Activated naive CD4-positive, alpha-beta T cell treated with anti-CD3 and anti-CD28 coated beads for 36 hours (primary cell): Measurements from ENCODE around the gene VEPH1. TPM values are rescaled to one million over a fixed set of nuclear protein-coding genes. Genes with fewer than 3 reads are reported as not detected.

ENCODE experiments used
- CTCF ChIA-PET: fragments of 350-600 bp; sonication (Branson Sonifier 250); formaldehyde crosslinking; loops from one replicate; lab custom pipeline; 2021; ENCODE audit warnings: antibody characterized with exemption; lab: Charles Lee
- DNase-seq: peaks from one replicate; pipeline ENCODE4 v3.0.0-alpha.2; 2020
- H3K27ac Mint-ChIP-seq: one replicate; pipeline ENCODE4 v1.8.0; 2021; ENCODE audit warnings: mild to moderate bottlenecking, mixed read lengths
- H3K27me3 Mint-ChIP-seq: one replicate; pipeline ENCODE4 v1.8.0; 2021; ENCODE audit warnings: low read depth, mixed read lengths
- H3K36me3 Mint-ChIP-seq: one replicate; pipeline ENCODE4 v1.8.0; 2021; ENCODE audit warnings: low read depth, mixed read lengths
- H3K4me1 Mint-ChIP-seq: one replicate; pipeline ENCODE4 v1.8.0; 2021; ENCODE audit warnings: low read depth, mixed read lengths
- H3K4me3 Mint-ChIP-seq: one replicate; pipeline ENCODE4 v1.8.0; 2021; ENCODE audit warnings: mild to moderate bottlenecking, moderate library complexity, mixed read lengths
- H3K9me3 Mint-ChIP-seq: one replicate; pipeline ENCODE4 v1.8.0; 2021; ENCODE audit warnings: mixed read lengths
- intact Hi-C: fragments of 100-400 bp; cut with micrococcal nuclease; formaldehyde crosslinking; loops from one replicate; pipeline ENCODE4 v1.15.1; 2023
- total RNA-seq, 2 experiments: library from RNA; stranded (reverse); gene quantifications; one replicate each; pipeline ENCODE4 v1.2.3, GENCODE V29; 2021

VEPH1 gene
- total RNA-seq, 2 experiments from 2014 or later: not detected

DNA sequence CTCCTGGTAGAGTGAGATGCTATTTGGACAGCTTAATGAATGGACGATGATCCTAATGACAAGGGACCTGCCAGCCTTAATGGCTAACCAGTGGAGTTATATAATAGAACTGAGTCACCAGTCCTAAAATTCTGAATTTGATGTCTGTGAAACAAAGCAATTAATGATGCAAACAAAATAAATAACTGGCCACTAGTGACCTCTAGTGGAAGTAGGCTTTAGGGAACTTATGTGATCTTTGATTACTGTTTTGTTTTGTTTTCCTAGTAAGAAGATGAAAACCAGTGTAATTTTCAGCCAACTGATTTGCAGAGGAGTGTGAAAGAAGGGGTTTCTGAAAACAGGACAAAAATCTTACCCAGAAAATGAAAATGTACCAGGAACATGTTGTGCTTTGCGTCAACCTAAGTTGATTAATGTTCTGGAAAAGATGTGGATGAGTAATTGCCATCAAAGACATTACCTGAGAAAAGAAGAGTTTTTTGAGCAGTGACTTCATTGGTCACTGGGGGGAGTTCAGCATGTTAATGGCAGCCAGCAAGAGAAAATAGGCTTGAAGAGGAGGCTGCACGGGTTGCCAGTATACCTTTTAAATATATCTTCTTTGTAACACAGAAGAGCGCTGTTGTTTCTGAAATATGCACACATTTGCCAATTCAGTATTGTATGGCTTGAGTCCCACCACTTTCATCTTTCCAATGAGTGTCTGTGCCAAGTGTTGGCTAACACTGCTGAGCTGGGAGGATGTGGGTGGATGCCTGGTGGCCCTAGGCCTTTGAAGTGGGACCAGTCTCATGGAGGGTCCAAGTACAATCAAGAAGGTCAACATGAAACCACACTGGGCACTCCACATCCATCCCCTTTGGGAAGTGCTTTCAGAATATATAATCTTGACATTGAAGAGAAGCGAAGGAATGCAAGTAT, 9.3 kb downstream of the VEPH1 start:
- Mint-ChIP-seq H3K36me3 (no peaks in the 10 kb centered on the region), H3K4me3 (no peak overlapping the region), H3K9me3 (no peaks in the 10 kb centered on the region), H3K27ac (no peak overlapping the region), H3K4me1 (no peaks in the 10 kb centered on the region), H3K27me3 (peaks cover 27% of the 10 kb centered on the region)
- CTCF ChIA-PET: no interaction called here
- DNase-seq: no peak
- intact Hi-C loops: loop anchor here (1.0 to 10.0 kb wide), 2 partner anchors 259 to 290 kb away; no protein-coding TSS in a partner anchor

DNA sequence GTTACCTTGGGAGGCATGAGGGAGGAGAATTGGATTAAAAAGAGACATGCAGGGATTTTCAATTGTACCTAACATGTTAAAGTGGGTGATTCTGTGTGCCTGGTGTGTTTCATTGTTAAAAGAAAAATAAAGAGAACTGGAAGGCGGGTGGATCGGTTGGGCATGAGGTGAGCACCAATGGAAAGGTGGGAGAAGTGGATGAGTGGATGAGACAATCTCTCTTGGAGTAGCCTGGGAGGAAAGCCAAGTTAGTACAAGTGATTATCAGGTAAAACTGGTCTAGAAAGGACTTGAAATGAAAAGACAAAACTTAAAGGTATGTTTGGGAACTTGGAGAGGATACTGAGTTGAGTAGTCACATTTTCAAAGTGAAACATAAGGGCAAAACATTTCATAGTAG, 12.1 kb downstream of the VEPH1 start:
- Mint-ChIP-seq H3K4me1 (no peaks in the 10 kb centered on the region), H3K9me3 (no peaks in the 10 kb centered on the region), H3K36me3 (no peaks in the 10 kb centered on the region), H3K27me3 (peaks cover 14% of the 10 kb centered on the region), H3K4me3 (no peak overlapping the region), H3K27ac (no peak overlapping the region)
- intact Hi-C loops: loop anchor here (10.0 kb wide), 1 partner anchor 256 kb away; no protein-coding TSS in a partner anchor
- CTCF ChIA-PET: no interaction called here
- DNase-seq: no peak

DNA sequence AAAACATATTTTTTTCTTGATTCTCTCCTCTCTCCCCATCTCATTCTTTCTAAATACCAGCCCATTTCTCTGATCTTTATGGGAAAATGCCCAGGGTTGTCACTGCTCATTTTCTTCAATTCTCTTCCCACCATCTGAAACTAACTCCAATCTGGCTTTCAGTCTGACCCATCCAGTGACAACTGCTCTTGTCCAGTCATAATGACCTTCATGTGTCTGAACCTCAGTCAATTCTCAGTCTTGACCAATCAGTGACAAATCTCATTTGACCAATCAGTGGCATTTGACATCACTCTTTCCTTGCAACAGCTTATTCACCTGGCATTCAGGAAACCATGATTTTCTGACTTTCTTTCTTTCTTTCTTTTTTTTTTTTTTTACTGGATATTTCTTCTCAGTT, 15.1 kb downstream of the VEPH1 start:
- H3K27ac Mint-ChIP-seq: no peak overlapping the region
- H3K4me3 Mint-ChIP-seq: no peak overlapping the region
- DNase-seq: no peak
- intact Hi-C loops: no loop called here
- peaks cover 6% of the 10 kb centered on the region for H3K27me3 Mint-ChIP-seq
- no peaks in the 10 kb centered on the region for H3K9me3 Mint-ChIP-seq
- CTCF ChIA-PET: interaction anchor here (0.6 kb wide), 1 partner anchor 94 kb away, joined by 3 read pairs; no protein-coding TSS in a partner anchor
- no peaks in the 10 kb centered on the region for H3K4me1 Mint-ChIP-seq
- no peaks in the 10 kb centered on the region for H3K36me3 Mint-ChIP-seq

DNA sequence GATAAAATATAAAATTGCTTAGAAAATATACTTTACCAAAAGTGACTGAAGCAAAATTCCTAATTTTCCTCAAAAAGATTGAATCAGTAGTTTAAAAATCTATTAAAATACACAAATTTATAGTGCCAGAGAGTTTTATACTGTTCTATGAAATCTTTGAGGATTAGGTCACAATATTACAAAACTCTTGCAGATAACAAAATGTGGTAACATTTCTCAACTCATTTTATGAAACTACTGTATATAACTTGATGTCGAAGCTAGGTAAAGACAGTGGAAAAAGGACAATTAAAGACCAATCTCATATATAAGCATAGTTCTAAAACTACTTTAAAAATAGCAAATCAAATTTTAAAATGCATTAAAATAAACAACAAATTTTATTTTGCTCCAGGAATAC, 15.9 kb downstream of the VEPH1 start:
- Mint-ChIP-seq H3K27ac (no peak overlapping the region), H3K4me3 (no peak overlapping the region), H3K4me1 (no peaks in the 10 kb centered on the region), H3K9me3 (no peaks in the 10 kb centered on the region), H3K27me3 (peaks cover 12% of the 10 kb centered on the region), H3K36me3 (no peaks in the 10 kb centered on the region)
- DNase-seq: no peak
- CTCF ChIA-PET: no interaction called here
- intact Hi-C loops: no loop called here

DNA sequence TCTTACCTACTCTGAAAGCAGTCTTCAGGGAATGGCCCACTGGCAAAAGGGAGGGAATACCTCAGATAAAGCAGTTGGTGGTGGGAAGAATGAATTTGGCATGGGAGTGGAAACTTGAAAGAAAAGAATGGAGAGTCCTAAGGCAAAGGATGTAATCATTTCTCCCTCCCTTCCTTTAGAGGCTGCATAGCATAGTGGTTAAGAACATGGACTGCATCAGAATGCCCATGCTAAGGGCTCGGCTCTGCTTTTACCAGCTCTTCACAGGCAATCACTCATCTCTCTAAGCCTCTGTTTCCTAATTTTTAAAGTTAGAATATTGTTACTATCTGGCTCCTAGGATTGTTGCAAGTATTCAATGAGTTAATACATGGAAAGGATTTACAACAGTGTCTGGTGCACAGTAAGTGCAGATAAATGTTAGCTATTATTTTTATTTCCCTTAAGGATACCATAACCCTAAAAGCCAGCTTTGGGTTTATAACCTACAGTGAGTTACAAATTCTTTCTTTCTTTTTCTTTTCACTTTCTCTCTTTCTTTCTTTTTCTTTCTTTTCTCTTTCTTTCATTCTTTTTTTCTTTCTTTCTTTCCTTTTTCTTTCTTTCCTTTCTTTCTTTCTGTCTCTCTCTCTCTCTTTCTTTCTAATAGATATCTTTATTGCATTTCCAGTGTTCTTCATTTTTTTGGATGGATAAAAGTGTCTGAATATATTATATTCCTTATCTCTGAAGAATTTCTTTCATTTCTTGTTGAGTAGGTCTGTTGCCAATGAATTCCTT, 23.6 kb downstream of the VEPH1 start:
- Mint-ChIP-seq H3K4me1 (no peaks in the 10 kb centered on the region), H3K27me3 (peaks cover 12% of the 10 kb centered on the region), H3K27ac (no peak overlapping the region), H3K9me3 (no peaks in the 10 kb centered on the region), H3K36me3 (no peaks in the 10 kb centered on the region), H3K4me3 (no peak overlapping the region)
- no peak for DNase-seq
- CTCF ChIA-PET: no interaction called here
- intact Hi-C loops: no loop called here

DNA sequence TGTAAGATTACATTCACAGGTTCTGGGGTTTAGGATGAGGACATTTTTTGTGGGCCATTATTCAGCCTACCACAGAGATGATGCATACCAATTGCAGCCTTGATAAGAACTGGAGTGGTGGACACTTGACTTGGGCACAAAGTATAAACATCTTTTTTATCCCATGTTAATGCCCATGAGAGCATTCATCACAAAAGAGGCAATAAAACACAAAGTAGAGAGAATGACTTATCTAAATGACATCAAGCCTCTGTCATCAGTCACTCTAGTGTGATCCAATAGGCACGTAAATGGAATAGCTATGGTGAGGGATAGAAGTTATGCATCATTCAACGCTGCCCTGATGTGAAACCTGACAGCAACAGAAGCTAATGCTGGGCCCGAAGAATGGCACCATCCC, 25.8 kb downstream of the VEPH1 start:
- Mint-ChIP-seq H3K36me3 (no peaks in the 10 kb centered on the region), H3K4me1 (no peaks in the 10 kb centered on the region), H3K9me3 (no peaks in the 10 kb centered on the region), H3K4me3 (no peak overlapping the region), H3K27me3 (peaks cover 6% of the 10 kb centered on the region), H3K27ac (no peak overlapping the region)
- CTCF ChIA-PET: no interaction called here
- DNase-seq: no peak
- intact Hi-C loops: no loop called here

DNA sequence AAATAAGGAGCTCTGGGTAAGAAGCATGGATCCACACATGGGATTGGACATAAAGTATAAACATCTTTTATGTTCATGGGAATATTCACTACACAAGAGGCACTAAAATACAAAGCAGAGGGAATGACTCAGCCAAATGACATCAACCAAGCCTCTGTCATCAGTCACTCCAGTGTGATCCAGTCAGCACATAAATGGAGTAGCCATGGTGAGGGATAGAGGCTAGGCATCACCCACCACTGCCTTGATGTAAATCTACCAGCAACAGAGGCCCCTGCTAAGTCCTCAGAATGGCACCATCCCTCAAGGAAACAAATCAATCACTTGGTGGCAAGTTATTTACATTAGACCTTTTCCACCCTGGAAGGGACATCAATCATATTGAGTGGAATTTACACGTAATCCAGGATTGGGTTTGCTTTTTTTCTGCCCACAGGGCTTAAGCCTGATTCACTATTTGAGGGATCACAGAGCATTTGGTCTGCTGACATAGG, 27.2 kb downstream of the VEPH1 start:
- CTCF ChIA-PET: no interaction called here
- H3K9me3 Mint-ChIP-seq: no peaks in the 10 kb centered on the region
- DNase-seq: no peak
- H3K4me3 Mint-ChIP-seq: no peak overlapping the region
- no peak overlapping the region for H3K27ac Mint-ChIP-seq
- peaks cover 5% of the 10 kb centered on the region for H3K27me3 Mint-ChIP-seq
- intact Hi-C loops: no loop called here
- H3K36me3 Mint-ChIP-seq: no peaks in the 10 kb centered on the region
- H3K4me1 Mint-ChIP-seq: no peaks in the 10 kb centered on the region

DNA sequence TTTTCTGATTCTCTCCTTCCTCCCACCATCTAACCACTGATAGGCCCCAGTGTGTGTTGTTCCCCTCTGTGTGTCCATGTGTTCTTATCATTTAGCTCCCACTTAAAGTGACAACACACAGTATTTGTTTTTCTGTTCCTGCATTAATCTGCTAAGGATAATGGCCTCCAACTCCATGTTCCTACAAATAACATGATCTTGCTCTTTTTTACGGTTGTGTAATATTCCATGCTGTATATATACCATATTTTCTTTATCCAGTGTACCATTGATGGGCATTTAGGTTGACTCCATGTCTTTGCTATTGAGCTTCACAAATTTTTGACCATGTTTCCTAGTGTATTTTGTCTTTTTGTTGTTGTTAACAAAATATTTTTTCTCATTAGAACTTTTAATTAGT, 30.6 kb downstream of the VEPH1 start:
- H3K36me3 Mint-ChIP-seq: no peaks in the 10 kb centered on the region
- intact Hi-C loops: no loop called here
- no peak overlapping the region for H3K4me3 Mint-ChIP-seq
- no peaks in the 10 kb centered on the region for H3K9me3 Mint-ChIP-seq
- H3K27ac Mint-ChIP-seq: no peak overlapping the region
- CTCF ChIA-PET: no interaction called here
- H3K27me3 Mint-ChIP-seq: peaks cover 3% of the 10 kb centered on the region
- no peak for DNase-seq
- H3K4me1 Mint-ChIP-seq: no peaks in the 10 kb centered on the region

DNA sequence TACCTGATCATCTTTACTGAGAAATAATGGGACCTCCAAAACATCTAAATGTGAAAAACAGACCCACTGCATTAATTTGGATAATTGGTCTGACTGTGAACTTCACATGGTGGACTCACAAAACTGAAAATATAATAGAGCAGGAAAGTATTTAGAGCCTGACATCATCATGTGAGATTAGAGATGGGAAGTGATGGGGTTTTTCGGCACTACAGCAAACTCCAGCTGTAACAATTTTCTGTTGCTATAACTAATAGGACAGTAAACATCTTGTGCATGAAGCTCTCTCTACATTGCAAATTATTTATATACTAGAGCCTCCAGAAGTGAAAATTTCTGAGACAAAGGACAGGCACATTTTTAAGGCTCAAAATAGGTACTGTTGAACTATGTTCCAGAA, 32.2 kb downstream of the VEPH1 start:
- no peak overlapping the region for H3K27ac Mint-ChIP-seq

DNA sequence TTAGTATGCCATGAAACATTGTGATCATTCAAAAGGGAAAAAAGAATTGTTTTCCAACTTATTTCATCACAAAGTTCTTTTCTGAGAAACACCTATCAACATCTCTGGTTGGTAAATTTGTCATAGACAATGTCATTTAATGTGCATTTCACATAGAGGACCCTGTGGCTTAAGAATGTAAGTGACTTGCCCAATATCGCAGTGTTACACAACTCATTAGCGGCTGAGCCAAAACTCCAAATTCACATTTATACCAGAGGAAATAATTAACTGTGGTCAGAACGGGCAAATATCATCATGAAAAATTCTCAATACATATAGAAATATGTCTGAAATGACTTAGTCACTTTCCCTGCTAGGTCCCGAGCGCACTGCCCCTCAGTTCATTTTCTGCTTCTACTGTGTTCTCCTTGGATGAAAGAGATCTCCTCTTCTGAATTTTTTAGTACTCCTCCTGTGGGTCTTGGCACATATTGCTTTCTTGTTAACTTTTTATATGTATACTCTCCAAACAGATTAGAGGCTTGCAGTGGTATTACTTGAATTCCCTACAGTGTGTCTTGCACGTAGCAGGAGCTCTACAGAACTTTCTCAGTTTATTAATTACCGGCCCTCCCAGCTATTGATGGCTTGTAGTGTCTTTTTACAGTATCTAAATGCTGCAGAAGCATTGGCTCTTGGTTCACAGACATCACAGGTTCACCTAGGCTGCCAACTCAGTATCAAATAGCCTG, 33.5 kb downstream of the VEPH1 start:
- intact Hi-C loops: no loop called here
- no peaks in the 10 kb centered on the region for H3K27me3 Mint-ChIP-seq
- H3K9me3 Mint-ChIP-seq: no peaks in the 10 kb centered on the region
- H3K4me1 Mint-ChIP-seq: no peaks in the 10 kb centered on the region
- CTCF ChIA-PET: no interaction called here
- DNase-seq: no peak
- H3K36me3 Mint-ChIP-seq: no peaks in the 10 kb centered on the region
- no peak overlapping the region for H3K4me3 Mint-ChIP-seq
- no peak overlapping the region for H3K27ac Mint-ChIP-seq

More for the DNA sequence above, 32.2 kb downstream of the VEPH1 start:
- DNase-seq: no peak
- Mint-ChIP-seq H3K27me3 (peaks cover 3% of the 10 kb centered on the region), H3K4me1 (no peaks in the 10 kb centered on the region), H3K9me3 (no peaks in the 10 kb centered on the region), H3K36me3 (no peaks in the 10 kb centered on the region), H3K4me3 (no peak overlapping the region)
- intact Hi-C loops: no loop called here
- CTCF ChIA-PET: interaction anchor here (0.6 kb wide), 1 partner anchor 134 kb away, joined by 6 read pairs; no protein-coding TSS in a partner anchor

DNA sequence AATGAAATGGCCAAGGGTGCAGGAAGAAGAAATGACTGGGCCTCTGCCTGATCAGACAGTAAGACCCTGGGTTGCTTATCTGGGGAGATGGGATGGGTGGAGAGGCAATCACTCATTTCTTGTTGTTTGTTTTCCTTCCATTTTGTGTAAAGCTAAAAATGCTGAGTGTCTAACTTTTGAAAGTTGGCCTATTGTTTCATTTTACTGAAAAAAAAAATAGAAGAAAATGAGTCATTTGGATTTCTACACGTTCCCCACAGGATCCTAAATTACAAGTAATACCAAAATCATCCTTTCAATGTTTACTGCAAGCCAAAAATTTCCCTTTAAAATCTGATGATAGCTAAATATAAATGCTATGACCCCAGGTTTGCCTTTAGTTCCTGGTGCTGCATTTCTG, 36.0 kb downstream of the VEPH1 start:
- no peaks in the 10 kb centered on the region for H3K36me3 Mint-ChIP-seq

DNA sequence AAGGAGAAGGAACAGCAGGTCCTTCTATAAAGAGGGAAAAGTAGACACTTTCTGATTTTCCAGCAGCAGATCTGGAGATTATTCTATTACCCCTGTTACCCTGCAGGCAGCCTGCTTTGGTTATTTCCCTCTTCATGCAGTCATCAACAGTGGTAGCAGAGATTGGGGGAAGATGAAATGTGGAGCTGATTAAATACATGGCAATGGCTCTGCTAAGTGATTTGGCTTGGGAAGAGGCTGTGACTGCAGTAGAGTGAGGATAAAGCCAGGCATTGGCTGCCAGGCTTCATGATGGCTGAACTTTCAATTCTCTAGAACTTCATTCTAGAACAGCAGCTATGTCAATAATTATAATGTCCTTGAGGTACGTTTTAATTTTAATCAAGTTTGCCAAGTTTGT, 37.5 kb downstream of the VEPH1 start:
- H3K36me3 Mint-ChIP-seq: no peaks in the 10 kb centered on the region
- no peaks in the 10 kb centered on the region for H3K4me1 Mint-ChIP-seq
- H3K9me3 Mint-ChIP-seq: no peaks in the 10 kb centered on the region
- H3K27ac Mint-ChIP-seq: no peak overlapping the region
- no peak overlapping the region for H3K4me3 Mint-ChIP-seq
- CTCF ChIA-PET: no interaction called here
- intact Hi-C loops: no loop called here
- no peak for DNase-seq
- H3K27me3 Mint-ChIP-seq: peaks cover 9% of the 10 kb centered on the region

More for the DNA sequence above, 36.0 kb downstream of the VEPH1 start:
- H3K4me3 Mint-ChIP-seq: no peak overlapping the region
- peaks cover 4% of the 10 kb centered on the region for H3K27me3 Mint-ChIP-seq
- intact Hi-C loops: no loop called here
- no peak for DNase-seq
- no peaks in the 10 kb centered on the region for H3K4me1 Mint-ChIP-seq
- CTCF ChIA-PET: interaction anchor here (0.6 kb wide), 1 partner anchor 106 kb away, joined by 6 read pairs; no protein-coding TSS in a partner anchor
- no peaks in the 10 kb centered on the region for H3K9me3 Mint-ChIP-seq
- no peak overlapping the region for H3K27ac Mint-ChIP-seq
